Neural cell (in vitro differentiated cells): ENCODE results near the gene RAB11FIP4.

Experiments
- MXI1 ChIP-seq: fragments of 450-650 bp; conservative IDR thresholded peaks from 2 replicates; pipeline ENCODE4 v1.6.1; 2014; ENCODE audit warnings: antibody characterized with exemption, mild to moderate bottlenecking; ENCODE audit not compliant: poor library complexity, severe bottlenecking
- TF ChIP-seq, protein P1 (sequence below): fragments of 450-650 bp; IDR thresholded peaks from 2 replicates; pipeline ENCODE4 v1.5.1; 2014; ENCODE audit warnings: antibody characterized with exemption, mild to moderate bottlenecking, moderate library complexity; ENCODE audit not compliant: poor library complexity, severe bottlenecking

DNA sequence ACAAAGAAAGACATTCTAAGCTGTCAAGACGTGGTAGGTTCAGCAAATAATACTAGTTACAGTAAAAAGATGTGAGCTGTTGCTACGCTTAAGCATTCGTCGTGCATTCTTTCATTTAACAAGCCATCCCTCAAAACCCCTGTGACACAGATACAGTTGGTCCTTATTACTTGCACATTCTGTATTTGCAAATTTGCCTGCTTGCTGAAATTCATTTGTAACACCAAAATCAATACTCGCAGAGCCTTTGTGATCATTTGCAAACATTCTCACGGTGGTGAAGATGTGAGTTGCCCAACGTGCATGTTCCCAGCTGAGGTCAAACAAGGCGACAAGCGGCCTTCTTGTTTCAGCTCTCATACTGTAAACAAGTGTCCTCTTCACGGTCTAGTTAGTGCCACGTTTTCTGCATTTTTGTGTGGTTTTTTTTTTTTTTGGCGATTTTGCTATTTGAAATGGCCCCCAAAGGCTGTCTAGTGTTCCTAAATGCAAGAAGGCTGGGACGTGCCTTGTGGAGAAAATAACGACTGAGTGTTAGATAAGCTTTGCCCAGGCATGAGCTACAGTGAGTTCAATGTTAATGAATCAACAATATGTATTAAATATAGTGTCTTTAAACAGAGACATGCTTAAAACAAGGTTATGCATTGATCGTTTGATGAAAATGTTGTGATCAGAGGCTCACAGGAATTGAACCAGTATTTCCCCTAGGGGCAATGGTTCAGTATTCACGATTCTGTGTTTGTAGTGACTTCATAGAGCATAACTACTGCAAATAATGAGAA is 84.1 kb downstream of the RAB11FIP4 start:
- TF ChIP-seq, protein P1, sequence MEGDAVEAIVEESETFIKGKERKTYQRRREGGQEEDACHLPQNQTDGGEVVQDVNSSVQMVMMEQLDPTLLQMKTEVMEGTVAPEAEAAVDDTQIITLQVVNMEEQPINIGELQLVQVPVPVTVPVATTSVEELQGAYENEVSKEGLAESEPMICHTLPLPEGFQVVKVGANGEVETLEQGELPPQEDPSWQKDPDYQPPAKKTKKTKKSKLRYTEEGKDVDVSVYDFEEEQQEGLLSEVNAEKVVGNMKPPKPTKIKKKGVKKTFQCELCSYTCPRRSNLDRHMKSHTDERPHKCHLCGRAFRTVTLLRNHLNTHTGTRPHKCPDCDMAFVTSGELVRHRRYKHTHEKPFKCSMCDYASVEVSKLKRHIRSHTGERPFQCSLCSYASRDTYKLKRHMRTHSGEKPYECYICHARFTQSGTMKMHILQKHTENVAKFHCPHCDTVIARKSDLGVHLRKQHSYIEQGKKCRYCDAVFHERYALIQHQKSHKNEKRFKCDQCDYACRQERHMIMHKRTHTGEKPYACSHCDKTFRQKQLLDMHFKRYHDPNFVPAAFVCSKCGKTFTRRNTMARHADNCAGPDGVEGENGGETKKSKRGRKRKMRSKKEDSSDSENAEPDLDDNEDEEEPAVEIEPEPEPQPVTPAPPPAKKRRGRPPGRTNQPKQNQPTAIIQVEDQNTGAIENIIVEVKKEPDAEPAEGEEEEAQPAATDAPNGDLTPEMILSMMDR = no peak
- TF ChIP-seq MXI1 = no peak
